ENCODE measurements around the gene SCP2.
A peak's percentile ranks its signal among the peaks of the same experiment; 100 is the strongest.

SCP2 gene

DNA sequence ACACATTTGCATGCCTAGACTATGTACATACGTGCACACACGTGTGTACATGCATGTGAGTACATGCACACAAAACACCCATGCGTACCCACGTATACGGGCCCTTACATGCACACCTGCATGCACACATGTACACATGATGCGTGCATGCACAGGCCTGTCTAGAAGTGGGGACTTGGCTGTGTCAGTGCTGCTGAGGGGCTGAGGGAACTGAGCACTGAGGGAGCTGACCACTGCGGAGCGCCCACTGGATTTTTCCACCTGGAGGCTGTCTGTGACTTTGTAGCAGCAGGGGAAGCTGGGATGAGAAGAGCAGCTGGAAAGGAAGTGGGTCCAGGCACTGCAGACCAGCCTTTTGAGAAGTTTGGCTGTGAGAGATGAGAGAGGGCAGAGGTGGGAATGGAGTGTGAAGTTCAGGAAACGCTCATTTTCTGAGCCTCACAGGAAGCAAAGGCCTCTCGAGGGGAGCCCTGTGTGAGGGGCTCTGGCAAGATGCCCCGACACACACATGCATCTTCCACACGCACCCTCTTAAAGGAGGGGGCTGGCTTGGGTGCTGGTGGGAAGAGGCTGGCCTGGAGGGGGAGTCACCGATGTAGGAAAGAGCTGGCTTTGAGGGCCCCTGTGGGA, 155.9 kb downstream of the SCP2 start:
- DNase-seq (ENCODE audit: low spot score), result no peak

DNA sequence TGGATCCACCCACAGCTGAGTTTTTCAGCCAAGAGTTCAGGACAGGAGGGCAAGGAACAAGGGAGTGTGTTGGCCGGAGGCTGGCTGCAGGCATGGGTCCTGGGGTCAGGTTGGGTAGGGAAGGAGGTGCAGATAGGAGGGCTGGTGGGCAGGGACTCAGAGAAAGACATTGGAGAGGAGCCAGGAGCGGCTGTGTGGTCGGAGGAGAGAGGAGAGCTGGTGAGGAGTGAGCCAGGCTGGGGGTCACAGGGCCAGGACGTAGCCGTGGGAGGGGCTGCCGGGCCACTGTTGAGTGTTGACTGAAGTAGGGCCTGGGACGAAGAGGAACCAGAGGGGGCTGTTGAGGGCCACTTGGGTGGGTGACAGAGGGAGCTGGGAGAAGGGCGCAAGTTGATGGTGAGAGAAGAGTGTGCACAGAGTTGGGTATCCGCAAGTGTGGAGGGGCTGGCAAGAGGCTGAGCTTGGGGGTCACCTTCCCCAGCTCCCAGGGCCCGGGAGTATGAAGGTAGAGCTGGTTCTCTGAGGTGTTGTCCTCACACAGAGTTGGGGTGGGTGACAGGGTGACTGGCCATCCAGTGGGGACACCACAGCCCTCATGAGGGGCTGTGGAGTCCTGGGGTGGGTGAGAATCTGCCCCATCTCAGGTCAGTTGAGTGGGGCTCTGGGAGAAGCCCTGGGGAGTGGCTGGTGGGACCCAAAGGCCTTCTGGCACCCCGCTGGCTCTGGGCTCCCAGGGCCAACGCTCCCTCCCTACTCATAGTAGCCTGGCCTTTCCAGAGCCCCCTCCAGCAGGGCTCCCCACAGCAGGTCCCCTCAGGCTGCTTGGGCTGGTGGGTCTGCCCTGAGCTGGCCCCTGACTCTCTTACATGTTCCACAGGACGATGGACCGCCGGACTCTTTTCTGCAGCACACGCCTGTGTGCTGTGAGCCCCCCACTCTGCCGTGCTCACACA, 156.8 kb downstream of the SCP2 start:
- no peak for DNase-seq (ENCODE audit: low spot score)

DNA sequence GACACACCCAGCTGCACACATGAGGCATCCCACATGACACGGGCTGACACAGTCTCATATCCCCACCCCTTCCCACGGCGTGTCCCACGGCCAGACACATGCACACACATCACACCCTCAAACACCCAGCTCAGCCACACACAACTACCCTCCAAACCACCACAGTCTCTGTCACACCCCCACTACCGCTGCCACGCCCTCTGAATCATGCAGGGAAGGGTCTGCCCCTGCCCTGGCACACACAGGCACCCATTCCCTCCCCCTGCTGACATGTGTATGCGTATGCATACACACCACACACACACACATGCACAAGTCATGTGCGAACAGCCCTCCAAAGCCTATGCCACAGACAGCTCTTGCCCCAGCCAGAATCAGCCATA, 157.5 kb downstream of the SCP2 start:
- DNase-seq (ENCODE audit: low spot score), result no peak

DNA sequence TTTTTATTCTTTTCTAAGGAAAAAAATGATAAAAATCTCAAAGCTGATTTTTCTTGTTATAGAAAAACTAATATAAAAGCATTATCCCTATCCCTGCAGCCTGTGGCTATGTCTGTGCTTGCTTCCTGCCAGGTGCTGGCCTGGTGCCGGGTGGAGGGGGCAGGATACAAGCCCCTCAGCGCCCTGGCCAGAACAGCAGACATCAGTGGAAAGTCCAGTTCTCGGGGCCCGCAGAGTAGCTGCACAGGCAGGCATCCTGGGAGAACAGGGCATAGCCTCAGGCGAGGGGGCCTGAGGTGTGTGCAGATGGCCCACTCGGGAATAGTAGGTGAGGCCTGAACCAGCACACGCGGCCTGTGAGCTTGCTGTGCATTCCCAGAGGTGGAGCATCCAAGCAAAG, 158.3 kb downstream of the SCP2 start:
- no peak for DNase-seq (ENCODE audit: low spot score)

DNA sequence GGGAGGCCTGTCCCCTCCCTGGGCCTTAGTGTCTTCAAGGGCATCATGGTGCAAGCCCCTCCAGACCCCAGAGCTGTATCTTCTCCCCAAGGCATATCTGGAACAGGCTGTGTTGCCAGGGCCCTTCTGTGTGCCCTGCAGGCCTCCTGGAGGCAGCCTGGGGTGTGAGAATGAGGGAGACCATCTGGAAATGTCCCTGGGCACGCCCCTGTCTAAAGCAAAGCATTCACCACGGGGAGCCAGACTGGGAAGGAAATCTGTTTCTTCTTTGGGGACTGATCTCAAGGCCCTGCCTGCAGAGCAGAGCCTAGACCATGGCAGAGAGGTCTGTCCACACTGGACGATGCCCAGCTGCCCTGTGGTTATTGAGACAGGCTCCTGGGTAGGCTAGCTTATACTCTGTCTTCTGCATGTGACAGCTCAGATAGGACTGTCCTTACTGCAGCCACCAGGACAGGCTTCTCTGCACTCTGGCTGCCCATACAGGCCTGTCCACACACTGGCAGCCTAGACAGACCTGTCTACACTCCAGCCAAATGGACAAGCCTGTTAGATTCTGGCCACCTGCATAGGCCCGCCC, 159.5 kb downstream of the SCP2 start:
- no peak for DNase-seq (ENCODE audit: low spot score)

DNA sequence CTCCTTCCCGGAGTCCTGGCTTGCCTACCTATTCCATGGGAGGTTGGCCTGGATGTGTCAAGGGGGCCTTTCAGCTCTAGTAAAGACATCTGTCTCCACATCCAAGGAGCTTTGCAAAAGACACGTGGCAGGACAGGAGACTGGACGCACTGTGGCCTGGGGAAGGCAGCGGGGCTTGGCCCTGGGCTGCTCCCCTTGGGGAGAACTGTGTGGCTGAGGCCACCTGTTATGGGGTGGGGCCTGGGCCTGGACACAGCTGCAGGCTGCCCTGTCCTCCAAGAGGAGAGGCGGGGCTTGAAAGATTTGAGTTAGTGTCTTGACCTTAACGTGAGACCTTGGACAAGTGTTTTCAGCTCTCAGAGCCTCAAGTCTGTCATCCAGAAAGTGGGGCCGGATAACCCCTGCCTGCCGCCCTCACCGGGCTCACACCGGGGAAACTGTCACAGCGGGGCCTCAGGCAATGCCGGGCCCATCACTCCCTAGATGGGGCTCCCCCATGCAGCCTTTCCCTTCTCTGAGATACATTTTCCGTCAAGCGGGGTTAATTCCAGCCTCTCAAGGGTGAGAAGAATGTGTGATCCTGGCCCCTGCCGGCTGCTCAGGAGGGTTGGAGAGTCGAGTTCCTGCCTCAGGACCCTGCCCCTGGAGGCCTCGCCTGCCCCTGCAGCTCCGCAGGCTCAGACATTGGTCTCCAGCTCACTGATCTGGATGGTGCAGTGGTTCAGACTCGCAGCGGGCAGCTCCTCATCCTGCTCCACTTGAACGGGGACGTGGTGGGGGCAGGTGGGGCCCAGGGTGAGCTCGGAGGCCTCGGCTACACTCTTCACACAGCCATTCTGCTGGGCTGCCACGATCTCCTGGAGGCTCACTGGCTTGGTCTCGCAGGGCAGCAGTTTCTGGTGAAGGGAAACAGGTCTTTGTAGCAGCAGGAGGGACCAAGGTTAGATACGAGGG, 160.5 kb downstream of the SCP2 start:
- peak; percentile 71 for DNase-seq (ENCODE audit: low spot score)

DNA sequence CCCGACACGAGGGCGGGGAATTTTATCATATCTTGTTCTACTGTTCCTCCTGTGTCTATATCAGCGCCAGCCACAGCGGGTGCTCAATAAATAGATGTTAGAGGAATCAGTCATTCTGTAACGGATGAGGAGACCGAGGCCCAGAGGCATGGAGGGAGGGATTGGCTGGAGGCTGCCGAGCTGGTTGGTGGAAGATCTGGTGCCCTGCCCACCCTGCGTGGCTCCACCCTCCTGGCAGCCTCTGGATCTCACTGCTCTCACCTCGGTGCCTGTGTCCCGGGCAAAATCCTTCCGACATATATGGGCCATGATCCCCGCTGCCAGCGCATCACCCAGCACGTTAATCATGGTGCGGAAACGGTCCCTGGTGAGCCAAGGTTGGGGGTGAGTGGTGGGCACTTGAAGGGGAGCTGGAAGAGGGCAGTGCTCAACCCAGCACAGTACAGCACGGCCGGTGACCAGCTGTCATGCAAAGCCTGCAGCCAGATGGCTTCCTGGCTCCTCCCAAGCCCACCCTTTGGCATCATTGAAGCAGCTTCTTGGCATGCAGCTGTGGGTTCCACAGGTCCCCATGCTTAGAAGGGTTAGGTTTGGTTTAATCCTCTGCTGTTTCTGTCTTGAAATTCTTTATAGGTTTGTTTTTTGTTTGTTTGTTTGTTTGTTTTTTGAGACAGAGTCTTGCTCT, 161.7 kb downstream of the SCP2 start:
- DNase-seq (ENCODE audit: low spot score), result no peak

DNA sequence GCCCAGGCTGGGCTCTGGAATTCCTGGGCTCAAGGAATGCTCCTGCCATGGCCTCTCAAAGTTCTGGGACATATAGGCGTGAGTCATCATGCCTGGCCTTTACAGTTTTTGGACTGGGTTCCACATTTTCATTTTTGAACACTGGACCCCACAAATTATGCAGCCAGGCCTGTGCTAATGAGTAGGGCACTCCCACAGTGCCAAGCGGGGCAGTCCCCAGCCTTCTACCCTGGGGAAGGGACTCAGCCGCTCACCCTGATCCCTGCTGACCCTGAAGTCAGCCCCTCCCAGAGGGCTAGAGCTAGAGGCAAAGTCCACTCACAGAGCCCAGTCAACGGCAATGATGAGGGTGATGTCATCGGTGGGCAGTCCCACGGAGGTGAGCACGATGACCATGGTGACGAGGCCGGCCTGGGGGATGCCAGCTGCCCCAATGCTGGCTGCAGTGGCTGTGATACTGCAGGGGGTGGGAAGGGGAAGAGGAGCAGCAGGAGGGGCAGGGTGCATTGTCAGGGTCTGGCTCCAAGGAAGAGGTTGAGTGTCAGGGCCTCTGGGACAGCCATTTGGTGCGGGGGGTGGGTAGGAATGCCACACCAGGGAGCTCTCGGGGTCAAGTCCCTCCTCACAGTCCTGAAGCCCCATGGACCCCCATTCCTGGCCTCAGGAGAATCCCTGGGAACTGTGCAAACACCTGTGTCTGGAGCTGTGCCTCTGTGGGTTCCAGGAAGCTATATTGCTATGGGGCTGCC, 162.6 kb downstream of the SCP2 start:
- no peak for DNase-seq (ENCODE audit: low spot score)

DNA sequence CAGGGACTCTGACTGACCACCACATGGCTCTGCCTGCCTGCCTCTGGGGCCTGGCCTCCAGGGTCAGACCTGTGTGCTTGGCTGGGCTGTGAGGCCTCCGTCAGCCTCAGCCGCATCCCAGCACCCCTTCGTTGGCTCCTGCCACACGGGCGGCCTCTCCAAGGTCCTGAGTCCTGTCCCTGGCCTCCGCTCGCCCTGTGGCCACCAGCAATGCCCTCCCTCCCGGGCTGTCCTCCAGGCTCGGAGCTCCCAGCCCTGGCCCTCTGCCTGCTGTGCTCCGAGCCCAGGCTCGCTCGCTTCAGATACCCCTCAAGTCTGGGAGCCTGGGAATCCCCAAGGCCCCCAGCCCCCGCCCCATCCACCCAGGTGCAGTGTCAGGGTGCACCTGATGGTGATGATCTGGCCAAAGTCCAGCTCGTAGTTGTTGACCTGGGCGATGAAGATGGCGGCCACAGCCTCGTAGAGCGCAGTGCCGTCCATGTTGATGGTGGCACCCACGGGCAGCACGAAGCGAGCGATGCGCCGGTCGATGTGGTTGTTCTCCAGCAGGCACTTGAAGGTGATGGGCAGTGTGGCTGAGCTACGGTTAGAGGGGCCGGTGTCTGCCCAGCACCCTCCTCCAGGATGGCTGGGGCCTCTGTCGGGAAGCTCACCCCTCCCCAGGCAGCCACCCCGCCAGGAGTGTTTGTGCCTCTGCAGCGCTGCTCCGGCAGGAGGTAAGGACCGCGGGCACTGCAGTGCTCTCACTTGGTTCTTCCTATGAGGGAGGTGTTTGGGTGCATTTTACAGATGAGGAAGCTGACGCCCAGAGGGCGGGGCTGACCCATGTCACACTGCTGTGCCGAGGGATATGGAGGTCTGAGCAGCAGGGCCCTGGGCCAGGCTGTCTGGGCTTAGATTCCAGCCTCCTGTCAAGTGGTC, 163.4 kb downstream of the SCP2 start:
- DNase-seq (ENCODE audit: low spot score), result no peak

DNA sequence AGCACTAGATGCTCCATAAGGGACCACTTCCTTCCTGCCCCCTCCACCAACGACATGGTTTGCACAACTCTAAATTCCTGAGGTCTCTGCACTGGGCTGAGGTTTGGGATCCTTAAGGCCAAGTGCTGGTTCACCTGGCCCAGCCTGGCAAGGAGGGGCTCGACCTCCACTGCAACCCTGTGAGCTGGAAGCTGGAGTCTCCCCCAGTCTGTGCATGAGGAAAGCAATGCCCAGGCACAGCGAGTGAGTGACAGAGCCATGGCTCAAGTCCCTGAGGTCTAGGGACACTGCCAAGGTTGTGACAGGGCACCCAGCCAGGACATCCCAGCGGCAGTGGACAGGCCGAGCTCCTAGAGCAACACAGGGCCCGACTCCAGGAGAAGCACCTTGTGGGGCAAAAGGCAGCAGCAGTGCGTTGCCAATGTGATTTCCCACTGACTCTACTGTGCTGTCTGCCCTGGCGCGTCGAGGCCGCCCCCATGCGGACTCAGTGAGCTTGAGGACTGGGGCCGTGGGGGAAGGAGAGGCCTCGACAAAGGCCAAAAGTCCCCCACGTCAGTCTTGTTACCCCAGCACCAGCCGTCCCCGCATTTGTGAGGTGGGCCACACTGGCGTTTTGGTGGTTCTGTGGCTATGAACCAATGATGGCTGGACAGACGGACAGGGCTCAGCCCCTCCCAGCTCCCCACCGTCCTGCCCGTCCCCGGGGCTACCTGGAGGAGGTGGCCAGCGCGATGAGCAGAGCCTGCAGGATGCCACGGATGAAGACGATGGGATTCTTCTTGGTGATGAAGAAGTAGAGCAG, 165.0 kb downstream of the SCP2 start:
- DNase-seq (ENCODE audit: low spot score), result no peak

DNA sequence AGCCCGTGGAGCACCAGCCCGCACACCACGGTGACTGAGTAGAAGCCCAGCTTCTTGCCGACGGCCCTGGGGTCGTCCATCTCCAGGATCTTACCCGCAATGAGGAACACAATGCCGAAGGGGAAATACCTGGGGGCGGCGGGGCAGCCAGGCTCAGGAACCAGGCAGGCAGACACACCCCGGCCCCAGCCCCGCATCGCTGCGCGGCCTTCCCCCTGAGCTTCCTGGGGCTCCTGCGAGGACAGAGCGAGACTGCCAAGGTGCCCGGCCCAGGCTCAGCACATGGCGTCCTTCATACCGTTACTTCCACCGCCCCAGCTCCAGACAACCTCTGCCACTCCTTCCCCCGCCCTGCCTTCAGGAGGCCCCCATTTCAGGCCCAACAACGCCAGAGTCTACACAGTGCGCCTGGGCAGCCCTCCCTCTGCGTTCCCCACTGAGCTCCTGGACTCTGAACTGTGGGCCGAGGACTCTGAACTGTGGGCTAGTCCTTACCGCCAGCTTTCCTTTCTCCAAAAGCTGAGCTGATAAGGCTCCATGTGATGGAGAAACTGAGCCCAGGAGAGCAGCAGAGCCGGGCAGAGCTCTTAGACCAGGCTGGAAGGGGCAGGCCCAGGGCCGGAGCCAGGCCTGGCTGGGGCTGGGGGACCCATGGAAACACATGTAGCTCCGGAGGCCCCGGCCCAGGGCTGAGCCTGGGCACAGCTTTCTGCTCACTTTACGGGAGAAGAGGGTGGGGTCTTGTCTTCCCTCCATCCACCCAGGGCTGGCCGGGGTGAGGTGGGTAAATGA, 165.8 kb downstream of the SCP2 start:
- no peak for DNase-seq (ENCODE audit: low spot score)

DNA sequence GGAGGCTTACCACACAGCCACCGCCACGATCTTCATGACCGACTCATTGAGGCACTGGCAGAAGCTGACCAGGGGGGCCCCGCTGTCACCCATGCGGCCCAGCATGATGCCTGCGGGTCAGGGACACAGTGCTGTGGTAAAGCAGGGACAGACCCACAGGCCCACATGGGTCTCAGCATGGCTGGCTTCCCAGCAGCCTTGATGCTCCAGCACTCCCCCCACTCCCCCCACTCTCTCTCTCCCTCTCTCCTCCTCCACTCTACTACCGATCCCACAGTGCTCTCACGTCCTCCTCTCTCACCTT, 166.3 kb downstream of the SCP2 start:
- DNase-seq (ENCODE audit: low spot score), result no peak

DNA sequence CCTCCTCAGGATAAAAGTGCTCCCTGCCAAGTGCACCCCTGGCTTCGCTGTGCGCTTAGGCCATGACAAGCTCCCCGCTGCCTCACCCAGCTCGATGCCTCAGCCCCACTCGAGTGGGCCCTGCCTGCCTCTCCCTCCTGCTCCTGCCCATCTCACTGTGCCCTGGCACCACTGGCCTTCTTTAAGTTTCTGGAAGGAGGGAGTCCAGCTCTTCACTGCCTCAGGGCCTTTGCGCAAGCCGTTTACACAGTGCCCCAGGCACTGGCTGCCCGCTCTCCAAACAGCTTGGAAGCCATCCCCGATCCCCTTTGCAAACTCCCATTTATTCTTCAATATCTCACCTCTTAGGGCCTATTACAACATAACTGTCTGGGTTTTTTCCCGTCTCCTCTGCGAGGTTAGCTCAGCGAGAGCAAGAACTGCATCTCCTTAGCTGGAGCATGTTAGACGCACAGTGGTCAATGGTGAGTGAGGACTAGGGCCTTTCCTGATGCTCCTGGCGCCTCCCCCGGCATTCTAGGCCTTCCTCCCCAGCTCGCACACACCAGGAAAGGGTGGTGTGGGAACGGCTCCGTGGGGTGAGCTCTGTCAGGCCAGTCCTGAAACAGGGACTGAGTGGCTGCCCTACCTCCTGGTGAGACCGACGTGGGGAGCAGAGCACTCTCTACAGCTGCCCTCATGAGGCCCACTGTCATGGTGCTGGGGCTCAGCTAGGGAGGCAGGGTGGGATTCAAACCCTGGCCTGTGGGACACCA, 166.9 kb downstream of the SCP2 start:
- DNase-seq (ENCODE audit: low spot score), result no peak

DNA sequence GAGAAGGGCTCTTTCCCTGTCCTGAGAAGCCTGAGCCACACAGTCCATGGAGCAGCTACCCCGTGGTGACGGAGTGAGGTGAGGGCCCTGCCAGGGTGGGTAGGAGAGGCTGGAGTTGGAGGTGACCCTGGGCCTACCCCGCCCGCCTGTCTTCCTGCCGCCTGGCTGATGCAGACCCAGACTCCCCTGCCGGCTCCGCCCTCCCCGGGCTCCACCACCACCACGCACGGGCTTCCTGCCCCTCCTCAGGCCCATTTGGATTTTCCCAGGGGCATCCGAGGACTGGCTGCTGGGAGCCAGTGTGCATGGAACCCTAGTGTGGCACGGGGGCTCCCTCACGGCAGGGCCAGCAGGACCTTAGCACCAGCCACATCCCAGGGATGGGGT, 167.4 kb downstream of the SCP2 start:
- DNase-seq (ENCODE audit: low spot score), result no peak

All from ecto neural progenitor cell (in vitro differentiated cells).